GM12878 (cell line): ENCODE data around the gene EFNA4. TPM values are rescaled to one million over a fixed set of nuclear protein-coding genes. Genes with fewer than 3 reads are reported as not detected.

Experiments used
- MEF2A ChIP-seq: IDR thresholded peaks from 2 replicates; pipeline ENCODE4 v1.6.1; 2011; ENCODE audit warnings: low read depth, mild to moderate bottlenecking, low read length, moderate library complexity; ENCODE audit not compliant: insufficient read depth
- NFYA ChIP-seq: IDR thresholded peaks from 2 replicates; pipeline ENCODE4 v1.6.1; 2011; ENCODE audit warnings: low read depth, mild to moderate bottlenecking, low read length, improper control_type of control experiment, borderline replicate concordance
- NKRF ChIP-seq: fragments of 450-650 bp; conservative IDR thresholded peaks from 2 replicates; pipeline ENCODE4 v1.6.1; 2017; ENCODE audit warnings: mild to moderate bottlenecking, moderate library complexity
- RAD21 ChIP-seq: IDR thresholded peaks from 2 replicates; pipeline ENCODE4 v1.6.1; 2011; ENCODE audit warnings: mild to moderate bottlenecking, low read depth, low read length, moderate library complexity; ENCODE audit not compliant: insufficient read depth
- REST ChIP-seq: IDR thresholded peaks from 2 replicates; pipeline ENCODE4 v1.6.1; 2012; ENCODE audit warnings: mild to moderate bottlenecking, low read depth, low read length
- ZNF622 ChIP-seq: fragments of 450-650 bp; IDR thresholded peaks from 2 replicates; pipeline ENCODE4 v1.6.1; 2017; ENCODE audit warnings: mild to moderate bottlenecking, inconsistent platforms
- ZZZ3 ChIP-seq: IDR thresholded peaks from 2 replicates; pipeline ENCODE4 v1.6.1; 2011; ENCODE audit warnings: low read depth; ENCODE audit not compliant: control insufficient read depth, insufficient read length
- polyA plus RNA-seq, 11 experiments: library from polyadenylated mRNA; depleted of rRNA in 4 of 11; unstranded in 6 of 11; stranded (reverse) in 5 of 11; fragments of >200 nt; fragmentation: Nextera tagmentation in 4 of 11; fragmentation: Illumina TruSeq in 1 of 11; extraction: Ambion mirVana in 4 of 11; extraction: Trizol in 1 of 11; gene quantifications; 1 replicate in 1 of 11; 2 replicates in 10 of 11; pipeline versions ENCODE4 v1.2.1 to v1.2.3, GENCODE V29; 2011 to 2016; ENCODE audit warnings: inconsistent platforms in 2 of 11, missing spikeins in 2 of 11, low read depth in 1 of 11
- total RNA-seq, 4 experiments: library from RNA; depleted of rRNA in 3 of 4; stranded (reverse); fragments of >200 nt in 3 of 4; fragmentation: Illumina TruSeq in 1 of 4; extraction: Trizol in 1 of 4; gene quantifications; 2 replicates each; pipeline versions ENCODE4 v1.2.1 to v1.2.3, GENCODE V29; 2013 to 2021

EFNA4 gene
- total and polyA plus RNA-seq, 10 of the 15 experiments (the other 5 are each of a cell fraction or from before 2014, with no cell fraction given): 0.52 to 14.1 (median 4.8) TPM

- TF ChIP-seq REST: no peak
- TF ChIP-seq NFYA: no peak
- no peak for TF ChIP-seq ZZZ3
- TF ChIP-seq MEF2A: no peak
- no peak for TF ChIP-seq NKRF
- TF ChIP-seq RAD21: no peak
- TF ChIP-seq ZNF622: no peak
Observed at GRCh38 chr1:155014709-155015508, 48.6 kb upstream of the EFNA4 start (continued).
